Measurements from ENCODE around the gene OR52B6.

GRCh38 chr11:5557751-5558150 is 22.9 kb upstream of the OR52B6 start:
- TF ChIP-seq BHLHE40 (IDR thresholded peaks at IDR 0.05; ENCODE audit: borderline replicate concordance) (no peak), SUZ12 (IDR thresholded peaks at IDR 0.05) (no peak), TARDBP (IDR thresholded peaks at IDR 0.05) (no peak)
